Kidney glomerular epithelial cell (primary cell): ENCODE results near the gene LAGE3.

Source experiments
- DNase-seq: peaks from one replicate; lab custom pipeline; 2025; lab: John Stamatoyannopoulos, UW

Gene LAGE3

DNA sequence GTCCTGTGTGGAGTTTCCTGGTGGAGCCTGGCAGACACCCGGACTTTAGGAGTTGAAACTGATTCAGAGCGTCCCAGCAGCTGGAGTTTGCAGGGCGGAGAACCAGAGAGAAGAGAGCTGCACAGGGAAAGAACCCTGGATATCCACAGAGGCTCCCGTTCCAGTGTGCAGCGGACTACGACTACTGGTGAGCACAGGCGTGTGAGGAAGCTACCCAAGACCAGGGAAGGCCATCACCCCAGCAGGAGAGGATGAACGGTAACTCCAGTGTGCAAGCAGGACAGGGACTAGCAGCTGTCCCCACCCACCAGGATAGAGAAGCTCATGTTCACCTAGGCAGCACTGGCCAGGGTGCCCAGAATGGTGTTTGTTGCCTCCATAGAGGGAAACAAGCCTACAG, 2.3 kb downstream of the LAGE3 start:
- no peak for DNase-seq

DNA sequence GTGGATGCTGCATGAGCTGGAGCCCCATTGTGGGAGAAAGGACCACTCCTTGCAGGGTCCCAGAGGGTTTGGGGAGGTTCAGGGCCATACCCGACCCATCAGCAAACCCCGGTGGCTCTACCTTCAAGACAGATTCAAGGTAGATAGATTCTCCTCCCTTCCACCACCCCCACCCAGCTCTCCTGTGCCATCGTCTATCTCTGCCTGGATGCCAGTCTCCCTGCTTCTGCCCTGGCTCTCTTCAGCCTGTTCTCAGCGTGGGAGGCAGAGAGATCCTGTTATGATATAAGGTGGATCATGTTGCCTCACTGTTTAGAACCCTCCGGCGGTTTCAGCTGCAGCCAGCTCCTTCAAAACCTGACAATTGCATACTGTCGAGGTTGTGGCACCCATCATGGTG, 5.4 kb downstream of the LAGE3 start:
- DNase-seq, result no peak

DNA sequence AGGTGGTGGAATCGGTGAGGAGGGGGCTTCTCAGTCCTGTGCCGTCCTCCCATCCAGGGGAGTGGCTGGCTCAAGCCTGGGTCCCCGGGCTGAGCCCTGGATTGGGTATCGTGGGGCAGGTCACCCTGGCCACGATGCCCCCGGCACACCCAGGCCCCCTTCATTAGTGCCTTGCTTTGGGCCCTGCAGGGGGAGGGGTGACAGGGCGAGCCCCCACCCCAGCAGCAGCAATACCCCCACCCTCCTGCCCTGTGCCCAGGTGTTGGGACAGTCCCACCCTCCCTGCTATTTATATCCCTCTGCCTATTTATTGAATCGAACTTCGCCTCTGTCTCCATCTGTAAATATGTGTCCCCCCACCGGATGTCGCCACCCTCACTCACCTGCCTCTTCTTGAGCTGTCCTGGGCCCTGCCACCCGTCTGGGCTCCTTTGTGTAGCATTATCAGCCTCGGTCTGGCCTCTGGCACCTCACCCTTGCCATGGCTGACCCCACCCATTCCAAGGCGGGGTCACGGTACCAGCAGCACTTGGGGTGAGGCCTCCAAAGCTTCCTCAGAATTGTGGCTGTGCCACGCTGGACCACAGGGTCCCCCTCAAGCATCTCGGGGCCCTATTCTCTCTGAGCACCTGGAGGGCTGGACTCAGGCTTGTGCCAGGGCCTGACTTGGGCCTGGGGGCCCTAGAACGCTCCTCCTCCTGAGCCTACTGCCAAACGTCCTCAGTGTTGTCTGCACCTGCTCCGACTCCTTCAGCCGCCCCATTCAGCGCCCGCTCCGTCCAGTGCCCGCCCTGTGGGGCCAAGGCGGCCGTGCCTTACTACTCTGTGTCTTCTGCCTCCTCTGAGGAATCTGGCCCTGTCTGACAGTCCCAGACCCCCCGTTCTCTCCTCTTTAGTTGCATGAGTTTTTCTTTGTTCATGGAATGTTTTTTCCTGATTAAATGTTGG, 6.1 kb downstream of the LAGE3 start:
- no peak for DNase-seq

DNA sequence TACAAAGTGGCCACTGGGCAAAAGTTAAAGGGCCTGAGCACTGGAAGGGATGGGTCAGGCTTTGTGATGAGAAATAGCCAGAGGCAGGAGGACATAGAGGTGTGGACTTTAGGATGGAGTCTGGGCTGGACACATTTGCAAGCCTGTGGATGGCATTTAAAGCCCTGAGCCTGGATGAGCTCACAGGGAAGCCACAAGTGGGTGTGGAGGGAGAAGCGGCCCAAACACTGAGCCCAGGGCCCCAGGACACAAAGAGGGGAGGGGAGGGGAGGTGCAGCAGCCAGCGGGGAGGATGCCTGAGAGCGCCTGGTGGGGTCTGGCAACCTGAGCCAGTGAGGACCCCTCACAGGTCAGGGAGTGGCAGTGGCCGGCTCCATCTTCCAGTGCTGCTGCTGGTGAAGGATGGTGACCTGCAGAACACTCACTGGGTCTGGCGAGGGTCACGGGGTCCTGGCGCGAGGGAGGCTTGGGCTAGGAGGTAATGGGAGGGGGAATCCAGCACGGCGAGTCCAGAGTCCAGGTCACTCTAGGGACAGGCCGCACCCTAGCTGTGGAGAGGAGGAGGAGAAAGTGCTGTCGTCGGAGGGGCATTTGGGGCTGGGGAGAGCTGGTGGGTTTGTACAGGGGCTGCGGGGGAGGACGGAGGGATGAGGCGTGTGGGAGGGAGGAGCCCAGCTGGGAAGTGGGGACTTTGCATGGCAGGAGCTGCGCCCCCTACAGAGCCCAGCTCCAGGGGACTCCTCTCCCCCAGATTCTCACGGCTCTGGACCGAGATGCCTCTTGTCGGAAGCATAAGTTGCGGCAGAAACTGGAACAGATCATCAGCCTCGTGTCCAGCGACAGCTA, 7.0 kb downstream of the LAGE3 start:
- no peak for DNase-seq

DNA sequence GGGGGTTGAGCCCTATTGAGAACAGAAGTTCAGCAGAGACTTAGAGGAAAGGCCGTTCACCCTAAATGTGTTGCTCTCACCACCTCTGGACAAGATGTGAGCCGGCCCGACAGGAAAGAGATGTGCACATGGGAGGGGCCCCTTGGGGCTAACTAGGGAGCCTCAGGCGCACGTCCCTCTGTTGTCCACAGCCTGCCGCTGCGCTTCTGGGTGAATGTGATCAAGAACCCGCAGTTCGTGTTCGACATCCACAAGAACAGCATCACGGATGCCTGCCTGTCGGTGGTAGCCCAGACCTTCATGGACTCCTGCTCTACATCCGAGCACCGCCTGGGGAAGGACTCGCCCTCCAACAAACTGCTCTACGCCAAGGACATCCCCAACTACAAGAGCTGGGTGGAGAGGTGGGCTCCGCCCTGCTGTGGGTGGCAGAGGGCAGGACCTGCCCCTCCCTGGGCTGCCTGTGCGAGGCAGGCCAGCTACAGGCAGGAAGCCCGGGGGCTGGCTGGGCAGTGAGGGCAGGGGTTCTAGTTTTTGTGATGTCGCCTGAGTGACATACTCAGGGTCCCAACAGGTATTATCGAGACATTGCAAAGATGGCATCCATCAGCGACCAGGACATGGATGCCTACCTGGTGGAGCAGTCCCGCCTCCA, 8.0 kb downstream of the LAGE3 start:
- no peak for DNase-seq

DNA sequence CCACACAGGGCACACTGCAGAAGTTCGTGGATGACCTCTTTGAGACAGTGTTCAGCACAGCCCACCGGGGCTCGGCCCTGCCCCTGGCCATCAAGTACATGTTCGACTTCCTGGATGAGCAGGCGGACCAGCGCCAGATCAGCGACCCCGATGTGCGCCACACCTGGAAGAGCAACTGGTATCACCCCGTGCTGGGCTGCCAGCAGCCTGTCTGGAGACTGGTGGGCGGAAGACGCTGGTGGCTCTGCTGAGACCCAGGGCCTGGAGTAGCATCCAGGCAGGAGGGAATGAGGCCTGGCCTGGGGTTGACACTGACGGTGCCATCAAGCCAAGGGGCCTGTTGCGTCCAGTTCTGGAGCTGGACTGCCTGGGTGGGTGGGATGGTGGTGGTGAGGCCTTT, 8.6 kb downstream of the LAGE3 start:
- no peak for DNase-seq

DNA sequence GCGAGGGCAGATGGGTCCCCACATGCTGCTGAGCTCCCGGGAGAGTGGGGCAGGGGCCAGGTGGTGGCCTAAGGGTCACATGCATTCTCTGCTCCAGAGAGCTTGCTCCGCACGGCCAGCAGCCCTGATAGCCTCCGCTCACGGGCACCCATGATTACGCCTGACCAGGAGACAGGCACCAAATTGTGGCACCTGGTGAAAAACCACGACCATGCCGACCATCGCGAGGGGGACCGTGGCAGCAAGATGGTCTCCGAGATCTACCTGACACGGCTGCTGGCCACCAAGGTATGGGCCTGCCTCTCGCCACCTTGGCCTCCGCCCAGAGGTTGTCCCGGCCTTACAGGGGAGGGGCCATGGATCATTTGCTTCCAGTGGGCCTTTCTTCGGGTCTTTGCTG, 9.2 kb downstream of the LAGE3 start:
- DNase-seq, result no peak

DNA sequence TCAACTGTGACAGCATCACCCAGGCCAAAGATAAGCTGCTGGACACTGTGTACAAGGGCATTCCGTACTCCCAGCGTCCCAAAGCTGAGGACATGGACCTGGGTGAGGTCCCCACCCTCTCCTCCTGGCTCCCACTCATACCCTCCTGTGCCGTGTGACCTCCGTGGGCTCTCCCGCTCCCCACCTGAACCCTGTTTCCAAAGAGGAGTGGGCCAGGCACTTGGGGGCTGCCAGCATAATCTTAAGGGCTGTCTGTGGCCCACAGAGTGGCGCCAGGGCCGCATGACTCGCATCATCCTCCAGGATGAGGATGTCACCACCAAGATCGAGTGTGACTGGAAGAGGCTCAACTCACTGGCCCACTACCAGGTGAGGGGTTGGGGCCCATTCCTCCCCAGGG, 10.0 kb downstream of the LAGE3 start:
- DNase-seq, result no peak

DNA sequence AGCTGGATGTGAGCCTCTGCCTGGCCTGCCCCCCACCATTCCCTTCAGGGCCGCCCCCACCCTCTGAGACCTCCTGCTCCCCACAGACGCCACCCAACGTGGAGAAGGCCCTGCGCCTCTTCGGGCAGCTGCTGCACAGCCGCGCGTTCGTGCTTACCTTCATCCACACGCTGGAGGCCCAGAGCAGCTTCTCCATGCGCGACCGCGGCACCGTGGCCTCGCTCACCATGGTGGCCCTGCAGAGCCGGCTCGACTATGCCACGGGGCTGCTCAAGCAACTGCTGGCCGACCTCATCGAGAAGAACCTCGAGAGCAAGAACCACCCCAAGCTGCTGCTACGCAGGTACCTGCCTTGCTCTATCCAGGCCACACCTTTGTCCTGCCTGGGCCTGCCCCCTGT, 10.9 kb downstream of the LAGE3 start:
- DNase-seq, result no peak

DNA sequence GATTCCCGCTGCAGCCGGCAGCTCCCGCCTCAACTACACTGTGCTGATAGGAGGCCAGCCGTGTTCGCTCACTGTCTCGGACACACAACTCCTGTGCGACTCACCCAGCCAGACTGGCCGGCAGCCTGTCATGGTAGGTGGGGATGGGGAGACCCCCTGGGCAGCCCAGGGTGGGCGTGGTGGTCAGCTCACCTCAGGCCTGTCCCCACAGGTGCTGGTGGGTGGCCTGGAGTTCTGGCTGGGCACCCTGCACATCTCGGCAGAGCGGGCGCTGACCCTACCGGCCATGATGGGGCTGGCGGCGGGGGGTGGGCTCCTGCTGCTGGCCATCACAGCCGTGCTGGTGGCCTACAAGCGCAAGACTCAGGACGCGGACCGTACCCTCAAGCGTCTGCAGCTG, 11.5 kb downstream of the LAGE3 start:
- DNase-seq, result no peak

DNA sequence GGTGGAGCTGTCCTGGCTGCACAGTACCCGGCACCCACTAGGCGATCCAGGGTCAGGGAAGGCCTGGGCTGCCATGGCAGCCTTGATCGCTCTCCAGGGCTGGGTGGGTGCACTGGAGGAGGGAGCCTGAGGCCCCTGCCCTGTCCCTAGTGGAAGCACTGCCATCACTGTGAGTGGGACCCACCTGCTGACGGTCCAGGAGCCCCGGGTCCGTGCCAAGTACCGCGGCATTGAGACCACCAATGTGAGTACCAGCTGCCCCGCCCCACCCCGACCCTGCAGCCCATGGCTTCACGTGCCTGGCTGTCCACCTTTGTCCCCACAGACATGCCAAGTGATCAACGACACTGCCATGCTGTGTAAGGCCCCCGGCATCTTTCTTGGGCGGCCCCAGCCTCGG, 12.2 kb downstream of the LAGE3 start:
- no peak for DNase-seq

DNA sequence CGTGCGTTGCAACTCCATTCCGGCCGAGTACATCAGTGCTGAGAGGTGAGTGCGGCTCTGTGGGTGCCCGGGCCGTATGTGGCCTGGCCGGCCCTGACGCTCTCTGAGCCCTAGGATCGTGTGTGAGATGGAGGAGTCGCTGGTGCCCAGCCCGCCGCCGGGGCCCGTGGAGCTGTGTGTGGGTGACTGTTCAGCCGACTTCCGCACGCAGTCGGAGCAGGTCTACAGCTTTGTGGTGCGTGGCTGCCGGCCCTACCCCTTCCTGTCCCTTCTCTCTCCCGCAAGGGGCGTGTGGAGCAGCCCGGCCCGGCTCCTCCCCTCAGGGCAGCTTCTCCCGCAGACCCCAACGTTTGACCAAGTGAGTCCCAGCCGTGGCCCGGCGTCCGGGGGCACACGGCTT, 13.0 kb downstream of the LAGE3 start:
- DNase-seq, result no peak

DNA sequence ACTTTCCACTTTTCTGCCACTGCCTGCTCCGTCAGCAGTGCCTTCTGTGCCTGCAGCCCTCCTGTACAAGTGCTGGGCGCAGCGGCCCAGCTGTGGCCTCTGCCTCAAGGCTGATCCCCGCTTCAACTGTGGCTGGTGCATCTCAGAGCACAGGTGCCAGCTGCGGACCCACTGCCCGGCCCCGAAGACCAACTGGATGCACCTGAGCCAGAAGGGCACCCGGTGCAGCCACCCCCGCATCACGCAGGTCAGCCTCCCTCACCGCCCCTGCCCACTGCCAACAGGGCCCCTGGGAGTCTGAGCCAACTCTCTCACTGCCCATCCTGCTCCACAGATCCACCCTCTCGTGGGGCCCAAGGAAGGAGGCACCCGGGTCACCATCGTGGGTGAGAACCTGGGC, 13.5 kb downstream of the LAGE3 start:
- no peak for DNase-seq

DNA sequence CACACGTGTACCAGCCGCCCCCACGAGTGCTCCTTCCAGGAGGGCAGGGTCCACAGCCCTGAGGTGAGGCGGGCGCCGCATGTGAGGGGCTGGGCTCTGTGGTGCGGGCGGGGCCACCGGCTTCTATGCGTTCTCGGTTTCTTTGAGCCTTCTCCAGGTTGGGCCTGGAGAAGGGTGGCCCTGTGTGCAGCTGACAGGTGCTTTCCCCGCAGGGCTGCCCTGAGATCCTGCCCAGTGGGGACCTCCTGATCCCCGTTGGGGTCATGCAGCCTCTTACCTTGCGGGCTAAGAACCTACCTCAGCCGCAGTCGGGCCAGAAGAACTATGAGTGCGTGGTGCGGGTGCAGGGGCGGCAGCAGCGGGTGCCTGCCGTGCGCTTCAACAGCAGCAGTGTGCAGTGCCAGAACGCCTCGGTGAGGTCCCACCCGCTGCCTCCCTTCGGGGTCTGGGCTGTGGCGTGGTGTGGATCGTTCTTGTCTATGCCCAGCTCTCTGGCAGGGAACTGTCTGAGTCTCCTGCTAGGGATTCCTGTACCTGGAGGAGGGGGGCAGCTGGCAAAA, 14.2 kb downstream of the LAGE3 start:
- DNase-seq, result no peak

DNA sequence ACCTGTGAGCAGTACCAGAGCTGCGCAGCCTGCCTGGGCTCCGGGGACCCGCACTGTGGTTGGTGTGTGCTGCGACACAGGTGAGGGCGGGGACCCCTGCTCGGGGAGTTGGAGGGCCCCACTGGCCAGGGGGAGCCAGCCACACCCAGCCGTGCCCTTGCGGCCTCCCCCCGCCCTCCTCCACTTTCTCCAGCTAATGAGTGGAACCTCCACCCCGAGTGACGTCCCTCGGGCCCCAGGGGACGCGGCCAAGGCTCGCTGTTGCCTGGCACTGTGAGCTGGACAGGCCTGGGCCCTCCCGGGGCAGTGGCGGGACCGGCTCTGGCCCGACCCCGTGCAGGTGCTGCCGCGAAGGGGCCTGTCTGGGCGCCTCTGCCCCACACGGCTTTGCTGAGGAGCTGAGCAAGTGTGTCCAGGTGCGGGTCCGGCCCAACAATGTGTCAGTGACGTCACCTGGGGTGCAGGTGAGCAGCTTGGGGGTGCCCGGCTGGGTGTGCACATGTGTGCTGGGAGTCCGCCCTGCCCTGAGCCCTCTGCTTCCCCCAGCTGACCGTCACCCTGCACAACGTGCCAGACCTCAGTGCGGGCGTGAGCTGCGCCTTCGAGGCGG, 15.4 kb downstream of the LAGE3 start:
- DNase-seq, result no peak

DNA sequence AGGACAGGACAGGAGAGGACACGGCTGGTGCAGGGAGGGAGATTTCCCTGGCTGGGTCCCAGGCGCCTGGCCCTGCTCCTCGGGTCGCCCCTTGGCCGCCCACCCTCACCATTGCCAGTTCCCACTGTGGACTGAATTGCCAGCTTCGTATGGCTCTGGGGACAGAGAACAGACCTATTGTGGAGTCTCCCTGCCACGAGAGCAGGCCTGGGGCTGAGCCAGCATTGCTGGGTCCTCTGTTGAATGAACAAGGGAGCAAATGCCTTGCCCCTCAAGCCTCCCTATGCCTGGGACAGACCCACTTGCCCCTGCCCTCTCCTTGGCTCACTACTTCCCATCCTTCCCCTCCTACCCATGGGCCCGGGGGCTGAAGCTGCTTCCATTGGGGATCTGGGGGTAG, 16.7 kb downstream of the LAGE3 start:
- DNase-seq, result no peak

DNA sequence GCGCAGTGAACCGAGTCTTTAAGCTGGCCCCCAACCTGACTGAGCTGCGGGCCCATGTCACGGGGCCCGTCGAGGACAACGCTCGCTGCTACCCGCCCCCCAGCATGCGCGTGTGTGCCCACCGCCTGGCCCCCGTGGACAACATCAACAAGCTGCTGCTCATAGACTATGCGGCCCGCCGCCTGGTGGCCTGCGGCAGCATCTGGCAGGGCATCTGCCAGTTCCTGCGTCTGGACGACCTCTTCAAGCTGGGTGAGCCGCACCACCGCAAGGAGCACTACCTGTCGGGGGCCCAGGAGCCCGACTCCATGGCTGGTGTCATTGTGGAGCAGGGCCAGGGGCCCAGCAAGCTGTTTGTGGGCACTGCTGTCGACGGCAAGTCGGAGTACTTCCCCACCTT, 18.8 kb downstream of the LAGE3 start:
- DNase-seq, result no peak

DNA sequence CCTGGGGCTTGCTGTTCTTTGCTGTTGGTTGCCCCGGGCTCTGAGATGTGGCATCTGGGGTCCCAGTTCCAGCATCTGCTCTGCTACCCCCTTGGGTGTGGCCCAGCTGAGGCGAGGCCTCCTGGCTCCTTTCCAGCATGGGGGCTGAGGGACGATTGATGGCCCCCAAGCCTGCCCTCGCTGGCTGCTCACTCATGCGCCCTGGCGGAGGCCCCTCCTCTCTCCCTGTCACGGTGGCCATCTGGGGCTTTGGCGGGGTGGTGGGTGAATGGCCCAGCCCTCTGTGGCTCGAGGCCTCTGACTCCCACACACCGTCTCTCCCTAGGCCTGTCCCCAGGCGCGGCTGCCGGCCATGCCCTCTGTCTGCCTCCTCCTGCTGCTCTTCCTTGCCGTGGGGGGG, 19.2 kb downstream of the LAGE3 start:
- no peak for DNase-seq

DNA sequence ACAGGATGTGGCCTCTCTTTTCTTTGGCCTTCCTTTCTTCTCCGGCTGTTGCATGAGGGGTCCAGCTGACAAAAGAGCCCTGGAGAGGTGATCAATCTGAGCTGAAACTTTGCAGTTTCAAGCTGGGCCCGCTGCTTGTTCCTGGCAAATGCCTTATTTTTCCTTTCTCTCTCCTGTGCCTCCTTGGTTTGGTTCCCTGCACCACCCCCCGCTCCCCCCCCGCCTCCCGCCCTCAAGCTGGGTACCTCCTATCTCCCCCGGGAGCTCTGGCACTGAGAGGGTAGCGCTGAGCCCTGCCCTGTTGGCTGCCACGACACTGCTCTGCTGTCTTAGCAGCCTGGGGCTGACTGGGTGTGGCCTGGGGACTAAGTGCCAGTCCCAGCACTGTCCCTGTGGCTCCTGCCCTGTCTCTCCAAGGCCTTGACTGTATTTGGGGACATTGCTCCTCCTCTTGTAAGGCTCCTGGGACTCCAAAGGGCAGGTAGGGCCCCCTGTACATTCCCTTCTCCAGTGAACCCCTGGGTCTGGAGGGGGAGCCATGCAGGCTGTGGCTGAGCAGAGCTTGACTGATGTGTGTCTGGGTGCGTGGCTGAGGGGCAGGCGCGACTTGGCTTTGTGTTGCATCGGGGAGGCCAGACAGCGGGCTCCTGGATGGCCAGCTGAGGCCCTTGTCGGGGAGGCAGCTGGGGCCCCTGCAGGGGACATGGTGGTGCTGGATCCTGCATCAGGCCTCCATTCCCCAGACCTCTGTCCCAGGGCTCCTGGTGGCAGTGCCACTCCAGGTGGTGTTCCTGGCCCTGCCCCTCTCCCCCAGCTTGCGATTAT, 19.9 kb downstream of the LAGE3 start:
- no peak for DNase-seq

DNA sequence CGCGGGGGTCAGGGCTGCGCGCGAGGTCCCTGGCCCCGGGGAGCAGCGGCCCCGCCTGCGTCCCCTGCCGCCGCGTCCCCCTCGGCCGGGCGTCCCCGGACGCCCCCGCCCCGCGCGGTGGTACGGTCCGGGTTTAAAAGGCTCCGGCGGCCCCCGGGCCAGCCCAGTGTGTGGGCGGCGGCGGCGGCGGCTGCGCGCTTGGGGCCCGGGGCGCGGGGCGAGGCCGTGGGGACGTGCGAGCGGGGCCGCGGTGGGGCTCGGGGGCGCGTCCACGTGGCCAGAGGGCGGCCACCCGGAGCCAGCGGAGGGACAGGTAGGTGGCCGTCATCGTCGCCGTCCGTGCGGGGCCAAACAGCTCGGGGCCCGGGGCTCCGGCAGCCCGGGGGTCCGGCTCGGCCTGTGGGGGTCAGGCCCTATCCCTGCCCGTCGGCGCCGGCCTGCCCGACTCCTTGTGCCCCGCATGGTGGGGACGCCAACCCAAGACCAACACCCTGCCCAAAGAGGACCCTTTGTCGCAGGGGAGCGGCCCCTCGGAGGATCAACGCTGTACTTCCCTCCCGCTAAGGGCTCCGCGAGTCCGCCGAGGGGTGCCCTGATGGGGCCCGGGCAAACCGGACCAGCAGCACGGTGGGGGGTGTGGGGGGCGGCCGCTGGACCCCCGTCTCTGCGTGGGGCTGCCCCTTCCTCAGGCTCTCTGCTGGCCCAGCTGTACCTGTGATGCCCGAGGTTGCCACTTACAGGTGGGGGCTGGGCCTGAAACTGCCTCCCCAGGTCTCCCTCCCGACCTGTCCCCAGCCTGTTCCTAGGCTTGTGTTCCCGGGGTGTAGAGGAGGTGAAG, 20.7 kb downstream of the LAGE3 start, which contains the start of gene PLXNA3:
TSS of gene PLXNA3 (plus strand) at position 166 of the 838 bp plus-strand sequence. CDS start 1,903 bp downstream, outside the sequence.
- no peak for DNase-seq
